NCI-H2227 (cell line): ENCODE measurements around the gene VIT.

ENCODE experiments used
- DNase-seq: peaks from one replicate; lab custom pipeline; 2025; ENCODE audit not compliant: unreplicated experiment; lab: John Stamatoyannopoulos, UW

The VIT gene

DNA sequence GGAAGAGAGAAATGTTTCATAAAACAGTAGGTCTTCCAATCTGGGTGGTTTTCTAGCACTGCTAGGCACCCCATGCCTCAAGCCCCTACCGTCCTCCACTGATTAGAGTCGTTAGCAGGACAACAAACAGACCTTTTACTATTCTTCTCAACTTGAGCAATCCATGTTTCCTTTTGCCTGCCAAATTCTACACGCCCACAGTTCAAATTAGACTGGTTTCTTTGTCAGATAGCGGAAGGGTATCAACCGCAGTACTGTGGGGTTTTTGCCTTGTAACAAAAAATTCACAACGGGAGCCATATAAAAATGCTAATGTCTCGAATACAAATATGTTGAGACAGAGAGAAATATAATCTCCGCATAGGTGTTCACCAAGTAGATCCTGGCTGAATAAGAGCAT, 59.9 kb downstream of the VIT start:
- DNase-seq: no peak

DNA sequence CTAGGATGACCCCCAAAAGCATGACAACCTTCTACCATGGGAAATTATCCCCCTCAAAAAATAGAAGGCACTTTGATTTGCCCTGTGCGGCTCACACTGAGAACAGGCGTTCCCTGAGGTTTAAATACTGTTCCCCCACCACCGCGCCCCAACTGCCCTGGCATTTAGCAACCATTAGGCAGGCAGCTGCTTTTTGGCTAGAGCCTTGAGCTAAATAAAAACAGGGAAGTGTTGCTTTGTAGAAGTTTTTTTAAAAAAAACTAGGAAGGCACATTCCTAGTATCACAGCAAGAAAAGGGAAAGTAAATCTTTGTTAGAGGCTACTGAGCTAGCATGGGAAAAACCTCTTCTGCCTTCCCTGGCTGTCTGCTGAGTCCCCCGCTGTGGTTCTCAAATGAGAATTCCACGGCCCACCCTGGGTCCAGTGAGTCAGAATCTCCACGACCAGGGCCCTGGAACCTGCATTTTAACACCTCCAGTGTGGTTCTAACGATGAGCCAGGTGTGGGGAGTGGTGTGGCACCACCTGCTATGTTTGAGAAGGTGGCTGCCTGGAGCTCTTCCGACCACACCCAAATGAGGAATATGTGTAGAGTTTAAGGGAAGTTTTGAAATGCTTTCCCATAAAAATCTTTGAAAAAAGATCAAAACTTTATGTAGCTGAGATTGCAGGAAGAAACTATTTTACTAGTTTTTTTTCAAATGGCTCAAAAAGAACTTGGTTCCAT, 66.4 kb downstream of the VIT start:
- DNase-seq: no peak

DNA sequence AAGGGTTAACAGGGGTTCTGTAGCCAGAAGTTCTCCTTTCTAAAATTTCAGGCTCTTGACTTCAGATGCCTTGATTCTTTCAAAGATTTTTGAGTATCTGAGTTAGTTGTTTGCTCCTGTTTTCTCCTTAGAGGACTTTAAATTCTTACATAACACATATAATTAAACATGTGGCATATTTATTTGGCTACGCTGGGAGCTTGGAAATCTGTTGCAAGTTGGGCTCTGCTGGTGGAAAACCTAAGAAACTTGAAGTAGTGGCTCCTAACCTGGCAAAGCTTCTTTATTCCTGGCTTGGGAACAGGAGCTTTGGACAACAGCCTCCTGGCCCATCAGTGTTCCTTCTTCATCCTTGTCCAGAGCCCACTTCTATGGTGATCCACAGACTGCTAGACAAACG, 72.6 kb downstream of the VIT start:
- no peak for DNase-seq

DNA sequence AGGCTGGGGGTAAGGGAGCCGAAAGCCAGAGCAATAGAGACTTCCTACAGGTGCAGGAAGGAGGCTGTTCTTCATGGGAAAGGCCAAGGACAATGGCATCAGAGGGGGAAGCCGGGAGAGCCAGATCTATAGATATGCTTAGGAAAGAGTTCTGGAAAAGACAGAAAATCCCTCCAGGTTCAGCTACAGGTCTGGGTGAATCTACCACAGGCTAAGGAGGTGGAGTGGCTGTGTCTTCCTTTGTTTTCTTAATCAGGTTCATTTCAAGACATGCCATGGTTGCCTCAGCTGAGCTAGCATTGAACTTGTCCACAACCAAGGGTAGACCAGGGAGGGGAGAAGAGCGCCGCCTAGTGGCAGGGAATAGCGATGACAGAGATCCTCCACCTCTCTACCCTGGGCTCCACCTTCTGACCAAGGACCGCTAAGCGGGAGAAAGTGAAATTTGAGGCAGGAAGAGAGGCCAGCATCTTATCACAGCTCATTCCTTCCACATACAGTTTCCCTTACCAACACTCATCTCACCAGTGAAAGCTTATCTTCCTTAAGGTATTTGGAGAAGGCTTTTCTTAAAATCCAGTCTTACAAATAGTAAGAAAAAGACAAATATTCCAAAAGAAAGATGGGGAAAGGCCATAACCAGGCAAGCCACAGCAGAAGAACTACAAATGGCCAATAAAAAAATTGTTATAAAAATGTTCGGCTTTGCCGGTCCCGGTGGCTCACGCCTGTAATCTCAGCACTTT, 74.2 kb downstream of the VIT start:
- peak; percentile 8 for DNase-seq

DNA sequence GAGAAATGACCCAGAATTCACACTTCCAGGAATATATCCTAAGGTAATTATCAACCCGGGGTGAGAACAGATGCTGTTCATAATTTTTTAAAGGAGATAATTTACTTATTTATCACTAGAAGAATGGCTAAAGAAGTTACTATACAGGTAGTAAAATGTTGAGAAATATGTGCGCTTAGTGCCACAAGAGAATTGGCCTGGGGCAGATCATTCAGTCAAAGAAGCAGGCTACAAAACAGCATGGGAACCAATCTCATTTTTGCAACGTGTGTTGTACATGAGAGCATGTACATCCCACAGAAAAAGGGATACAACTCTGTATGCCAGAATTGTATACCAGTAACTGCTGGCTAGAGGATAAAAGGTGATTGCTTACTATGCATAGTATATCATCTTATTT, 75.2 kb downstream of the VIT start:
- DNase-seq: no peak

DNA sequence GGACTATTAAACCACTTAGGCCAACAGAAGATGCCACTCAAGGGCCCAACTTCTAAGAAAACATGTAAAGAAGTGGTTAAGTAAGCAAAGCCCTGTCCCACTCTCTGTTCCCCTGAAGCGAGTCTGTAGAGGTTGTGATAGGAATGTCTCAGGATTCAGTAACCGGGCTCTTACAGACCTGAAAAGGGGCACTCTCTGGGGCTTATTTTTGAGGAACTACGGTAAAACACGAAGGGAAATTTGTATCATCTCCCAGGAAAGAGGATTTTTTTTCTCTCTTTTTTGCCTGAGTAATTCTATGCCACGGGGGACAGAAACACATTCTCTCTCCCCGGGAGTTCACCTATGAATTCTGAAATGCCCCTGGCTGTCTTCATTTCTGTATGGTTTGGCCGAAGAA, 77.4 kb downstream of the VIT start:
- DNase-seq: no peak

DNA sequence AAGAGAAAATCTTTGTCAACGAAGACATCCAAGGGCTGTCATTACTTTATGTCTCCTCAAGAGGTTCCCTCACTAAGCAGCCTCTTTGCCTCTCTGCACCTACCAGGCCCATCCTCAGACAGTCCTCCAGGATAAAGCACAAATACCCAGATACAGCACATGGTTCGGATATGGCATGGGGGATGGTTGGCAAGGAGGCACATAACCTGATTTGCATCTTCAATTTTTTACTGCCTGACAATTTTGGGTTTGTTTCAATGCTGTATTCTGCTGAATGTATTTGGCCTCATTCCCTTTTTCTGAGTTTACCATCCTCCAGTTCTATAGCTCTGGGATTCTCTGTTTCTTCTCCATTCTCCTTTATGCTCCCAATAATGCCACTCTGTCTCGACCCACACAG, 78.8 kb downstream of the VIT start:
- DNase-seq: no peak

DNA sequence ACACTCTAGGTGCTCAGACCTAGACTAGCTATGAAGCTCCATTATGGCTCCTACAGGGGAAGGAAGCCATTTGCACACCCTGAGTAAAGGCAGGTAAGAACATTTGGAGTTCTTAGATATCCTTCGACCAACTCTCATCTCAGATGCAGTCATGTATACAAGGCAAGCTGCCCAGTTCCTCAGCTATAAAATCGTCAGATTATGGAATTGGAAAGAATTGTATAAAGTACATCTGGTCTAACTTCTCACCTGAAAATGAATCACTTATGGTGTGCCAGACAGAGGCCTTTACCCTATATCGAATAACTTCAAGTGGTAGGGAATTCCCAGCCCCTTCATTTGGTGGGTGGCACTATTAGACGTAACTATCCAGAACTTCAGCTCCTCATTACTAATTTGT, 79.3 kb downstream of the VIT start:
- no peak for DNase-seq

DNA sequence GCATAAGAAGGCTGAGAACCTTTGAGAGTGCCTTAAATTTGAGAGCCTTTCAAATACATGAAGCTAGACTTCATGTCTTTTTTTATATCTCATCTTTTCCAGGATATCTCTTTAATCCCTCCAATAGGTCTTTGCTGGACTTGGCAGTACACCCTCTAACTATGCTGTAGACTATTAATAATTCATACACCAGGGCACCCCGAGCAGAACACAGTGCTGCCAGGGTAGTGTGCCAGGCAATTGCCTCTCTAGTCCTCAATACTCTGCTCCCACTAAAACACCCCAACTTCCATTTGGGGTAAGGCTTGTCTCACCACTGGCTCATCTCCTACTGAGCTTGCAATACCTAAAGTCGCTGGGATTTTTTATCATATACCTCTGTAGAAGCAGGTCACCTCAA, 80.8 kb downstream of the VIT start:
- DNase-seq: no peak

DNA sequence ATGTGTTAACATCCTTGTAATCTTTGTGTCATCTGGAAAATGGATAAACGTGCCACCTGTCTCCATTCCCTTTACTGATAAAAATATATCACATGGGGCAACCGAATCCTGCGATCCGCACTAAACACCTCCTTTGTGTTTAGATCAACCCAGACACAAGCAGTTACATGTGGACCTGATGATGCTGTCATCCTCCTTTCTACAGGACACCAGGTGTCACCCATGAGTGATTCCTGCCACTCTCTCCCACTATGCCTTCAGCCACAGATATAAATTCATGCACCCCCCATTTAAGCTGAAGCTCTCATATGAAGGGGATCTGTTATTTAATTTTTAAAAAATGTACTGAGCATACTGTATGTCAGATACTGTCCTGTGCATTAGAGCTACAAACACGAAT, 81.3 kb downstream of the VIT start:
- DNase-seq: no peak

DNA sequence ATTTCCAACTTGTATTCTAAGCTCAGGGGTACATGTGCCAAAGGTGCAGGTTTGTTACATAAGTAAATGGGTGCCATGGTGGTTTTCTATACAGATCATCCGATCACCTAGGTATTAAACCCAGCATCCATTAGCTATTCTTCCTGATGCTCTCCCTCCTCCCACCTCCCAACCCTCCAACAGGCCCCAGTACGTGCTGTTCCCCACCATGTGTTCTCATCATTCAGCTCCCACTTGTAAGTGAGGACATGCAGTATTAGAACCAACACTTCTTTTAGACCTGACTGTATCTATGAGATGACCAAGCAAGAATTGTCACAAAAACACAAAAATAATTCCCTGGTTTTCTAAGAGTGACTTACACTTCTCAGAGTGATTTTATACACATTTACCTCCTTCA, 83.0 kb downstream of the VIT start:
- no peak for DNase-seq

DNA sequence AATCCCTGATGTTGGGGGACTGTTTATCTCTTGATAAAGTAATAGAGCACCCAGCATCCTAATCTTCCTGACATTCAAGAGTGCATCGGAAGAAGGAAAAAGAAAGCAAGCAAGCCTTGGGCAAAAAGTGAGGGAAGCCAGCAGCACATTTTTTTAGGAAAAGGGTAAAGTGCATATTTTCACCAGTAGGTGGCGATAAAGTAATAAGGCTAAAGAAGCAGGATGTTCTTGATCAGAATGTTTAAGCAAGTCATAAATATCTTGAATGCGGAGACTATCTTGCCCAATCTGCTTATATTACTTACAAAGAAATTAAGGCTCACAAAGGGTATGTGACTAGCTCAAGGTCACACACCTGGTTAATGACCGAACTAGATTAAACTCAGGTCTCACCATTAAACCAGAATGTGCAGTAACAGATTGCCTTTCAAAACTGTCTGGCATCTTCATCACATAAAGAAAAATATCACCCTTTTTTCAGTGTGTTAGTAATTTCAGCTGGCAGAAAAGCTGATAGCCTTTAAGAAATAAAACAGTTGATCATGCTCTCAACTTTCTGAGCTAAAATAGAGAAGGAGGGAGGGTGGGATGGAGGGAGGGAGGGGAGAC, 83.8 kb downstream of the VIT start:
- peak; percentile 78 for DNase-seq

DNA sequence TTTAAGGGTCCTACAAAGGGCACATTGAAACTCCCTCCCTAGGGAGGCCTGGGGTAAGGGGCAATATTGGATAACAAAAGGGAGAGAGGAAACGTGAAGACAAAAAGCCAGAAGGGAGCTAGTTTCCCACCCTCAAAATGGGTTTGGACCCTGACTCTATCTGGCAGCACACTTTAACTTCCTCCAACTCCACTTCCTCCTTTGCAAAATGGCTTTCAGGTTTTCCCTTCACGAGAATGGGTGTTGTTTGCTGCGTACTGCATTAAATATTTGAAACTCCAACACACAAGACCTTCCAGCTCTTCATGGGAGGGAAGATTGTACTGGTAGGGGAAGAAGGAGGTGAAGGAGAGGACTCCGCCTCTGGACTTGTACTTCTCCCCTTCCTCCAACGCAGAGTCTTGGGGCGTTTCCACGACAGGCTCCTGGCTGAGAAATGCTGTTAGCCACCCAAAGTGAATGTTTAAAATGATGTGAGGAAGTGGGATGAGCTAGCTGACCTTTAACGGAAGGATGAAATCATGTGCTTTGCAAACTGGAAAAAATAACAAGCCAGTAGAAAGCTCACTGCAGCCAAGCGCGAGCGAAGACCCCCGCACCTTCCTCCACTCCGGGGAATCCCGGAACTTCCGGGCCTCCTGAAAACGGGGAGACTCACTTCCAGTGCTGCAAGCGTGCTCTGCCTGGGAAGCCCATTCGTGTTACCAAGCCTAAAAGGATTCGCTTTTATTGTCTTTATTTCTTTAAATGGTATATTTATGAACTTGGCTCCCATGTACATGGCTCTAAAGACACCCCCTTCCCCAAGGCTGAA, 85.6 kb downstream of the VIT start:
- DNase-seq: peak; percentile 35

DNA sequence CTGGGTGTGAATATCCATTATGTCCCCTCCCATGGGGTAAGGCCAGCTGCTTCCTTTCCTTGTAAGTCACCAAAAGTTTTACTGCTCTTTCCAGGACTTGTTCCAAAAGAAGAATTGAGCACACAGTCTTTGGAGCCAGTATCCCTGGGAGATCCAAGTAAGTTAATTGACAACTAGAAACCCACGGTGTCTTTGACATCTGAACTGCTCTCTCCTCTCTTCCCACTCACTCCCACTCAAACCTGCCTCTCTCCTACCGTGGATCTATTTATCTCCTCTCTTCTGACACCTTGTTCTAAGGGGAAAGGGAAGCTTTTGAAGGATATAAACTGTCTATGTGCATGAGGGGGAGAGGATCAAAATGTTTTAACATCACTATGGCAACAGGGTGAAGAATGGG, 86.7 kb downstream of the VIT start:
- DNase-seq: no peak

DNA sequence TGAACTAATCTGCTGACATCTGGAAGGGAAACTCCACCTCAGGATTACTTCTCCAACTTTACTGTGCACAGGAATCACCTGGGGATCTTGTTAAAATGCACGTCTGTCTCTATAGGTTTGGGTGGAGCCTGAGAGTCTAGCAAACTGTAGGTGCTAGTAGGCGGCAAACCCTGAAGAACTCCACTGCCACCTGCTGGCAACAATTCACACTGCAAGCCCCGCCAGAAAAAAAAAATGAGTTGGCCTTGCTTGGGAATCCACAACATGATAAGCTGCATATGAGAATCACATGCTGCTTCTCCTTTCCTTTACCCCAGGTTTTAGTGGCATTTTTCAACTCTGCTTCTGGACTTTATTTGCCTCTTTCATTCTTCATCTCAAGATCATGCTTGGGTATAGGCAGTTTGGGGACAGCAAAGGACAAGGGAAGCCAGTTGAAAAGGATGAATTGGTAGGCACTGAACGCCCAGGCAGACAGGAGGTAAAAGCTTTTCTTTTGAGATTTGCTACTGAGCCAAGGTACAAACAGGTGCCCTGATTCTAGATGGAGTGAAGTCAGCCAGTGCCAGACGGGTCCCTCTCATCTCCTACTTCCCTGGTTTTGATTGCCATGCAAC, 88.8 kb downstream of the VIT start:
- DNase-seq: peak; percentile 75

DNA sequence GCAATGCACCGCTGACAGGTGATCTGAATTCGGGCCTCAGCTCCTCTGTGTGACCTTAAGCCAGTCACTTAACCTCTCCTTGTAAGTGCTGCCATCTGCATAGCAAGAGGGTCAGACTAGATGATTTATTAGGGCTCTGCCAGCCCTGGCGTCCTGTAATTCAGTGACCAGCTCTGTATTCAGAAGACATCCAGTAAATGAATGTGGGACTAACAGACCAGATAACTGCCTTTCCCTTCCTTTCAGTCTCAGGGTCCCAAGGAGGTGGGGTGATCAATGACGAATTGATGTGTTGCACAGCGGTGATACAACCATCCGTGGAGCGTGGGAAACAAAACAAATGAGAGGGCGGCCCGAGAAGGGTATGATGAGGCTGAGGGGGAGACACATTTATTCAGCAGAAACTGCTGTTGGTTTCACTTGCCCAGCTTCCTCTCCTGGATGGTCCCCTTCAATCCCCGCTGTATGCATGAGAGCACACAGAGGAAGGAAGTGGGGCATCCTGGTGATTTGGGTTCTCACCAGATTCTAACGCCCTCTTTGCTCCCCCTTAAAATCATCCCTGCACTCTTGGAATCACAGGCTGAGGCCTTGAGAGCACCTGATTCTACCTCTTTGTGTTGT, 92.8 kb downstream of the VIT start:
- no peak for DNase-seq

DNA sequence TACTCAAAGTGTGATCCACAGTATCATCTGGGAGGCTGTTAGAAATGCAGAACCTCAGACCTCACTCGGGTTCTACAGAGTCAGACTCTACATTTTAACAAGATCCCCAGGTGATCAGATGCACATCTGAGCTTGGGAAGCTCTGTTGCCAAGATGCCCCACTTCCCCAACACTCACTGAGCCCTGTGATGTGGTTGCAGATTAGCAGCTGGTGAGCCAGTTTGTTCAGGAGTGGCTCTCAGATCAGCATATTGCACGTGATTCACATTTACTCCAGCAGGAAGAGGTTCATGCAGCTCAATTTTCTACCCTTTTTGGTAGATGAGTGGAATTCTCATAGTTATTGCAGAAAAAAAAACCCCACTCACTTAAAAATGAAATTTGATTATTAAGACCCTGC, 96.4 kb downstream of the VIT start:
- DNase-seq: no peak

DNA sequence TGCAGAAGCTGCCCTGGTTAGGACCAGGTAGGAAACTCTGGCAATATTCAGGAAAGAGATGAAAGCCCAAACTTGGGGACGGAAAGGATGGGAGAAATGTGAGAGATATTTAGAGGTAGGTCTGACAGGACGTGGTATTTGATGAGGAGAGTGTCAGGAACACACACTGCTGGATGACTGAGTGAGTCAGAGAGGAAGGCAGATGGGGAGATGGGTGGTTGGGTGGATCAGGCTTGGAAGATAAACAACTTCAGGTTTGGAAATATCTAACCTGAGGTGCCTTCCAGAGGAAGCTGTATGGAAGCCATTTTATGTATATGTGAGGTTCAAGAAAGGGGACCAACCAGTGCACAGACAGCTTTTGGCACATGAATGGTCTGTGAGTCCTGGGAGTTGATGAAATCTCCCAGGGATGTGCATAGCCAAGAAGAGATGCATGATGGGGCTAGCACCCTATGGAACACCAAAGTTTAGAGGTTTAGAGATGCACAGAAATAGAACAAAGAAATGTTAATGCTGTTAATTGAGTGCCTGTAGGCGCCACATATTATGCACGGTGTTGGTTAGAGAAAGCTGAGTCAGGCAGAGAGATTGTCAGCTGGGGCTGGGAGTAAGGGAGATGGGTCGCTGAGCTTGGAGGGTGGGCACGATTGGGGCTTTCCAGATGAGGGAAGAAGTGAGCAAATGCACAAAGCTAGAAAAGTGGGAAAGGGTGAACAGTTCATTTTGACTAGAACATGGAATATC, 101.0 kb downstream of the VIT start:
- DNase-seq: no peak

DNA sequence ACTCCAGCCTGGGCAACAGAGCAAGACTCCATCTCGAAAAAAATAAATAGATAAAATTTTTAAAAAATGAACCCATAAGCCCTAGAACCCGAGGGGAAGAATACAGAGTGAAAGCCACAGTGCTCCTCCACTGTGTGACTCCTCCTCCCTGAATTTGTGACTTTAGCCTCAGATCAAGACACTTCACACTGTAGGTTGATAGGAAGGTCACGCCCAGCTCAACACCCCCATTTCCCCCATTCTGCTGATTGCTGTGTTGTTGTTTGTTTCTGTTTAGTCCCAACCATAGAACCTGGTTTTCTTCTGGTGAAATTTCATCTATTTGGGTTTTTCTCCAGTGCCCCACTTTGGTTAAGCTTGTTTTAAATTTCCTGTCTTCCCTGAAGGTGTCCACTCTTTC, 102.2 kb downstream of the VIT start:
- no peak for DNase-seq

DNA sequence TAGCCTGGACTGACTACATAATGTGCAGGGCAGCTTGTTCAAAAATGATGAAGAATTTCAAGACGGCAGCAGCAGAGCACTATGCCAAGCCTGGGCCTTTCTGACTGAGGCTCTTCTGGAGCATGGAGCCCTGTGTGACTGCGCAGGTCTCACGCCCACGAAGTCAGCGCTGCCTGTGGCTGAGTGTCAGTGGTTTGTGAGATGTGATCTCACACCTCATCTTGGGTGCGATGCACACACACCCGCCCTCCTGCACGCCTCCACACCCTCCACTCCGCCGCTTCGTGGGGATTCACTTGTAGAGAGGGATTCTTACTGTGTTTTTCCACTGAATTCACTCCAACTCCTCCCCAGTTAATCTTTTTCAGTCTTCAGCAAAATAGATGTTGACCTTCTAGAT, 103.9 kb downstream of the VIT start:
- DNase-seq: no peak
